CD4-positive, alpha-beta T cell treated with Interleukin-10 for 1 hour (primary cell): ENCODE data around the gene SYTL1.

Experiments used
- DNase-seq: peaks from one replicate; pipeline ENCODE4 v3.0.0-alpha.2; 2020

SYTL1 gene

GRCh38 chr1:27349784-27350662 lies 8.2 kb downstream of the SYTL1 start:
- peak; percentile 19 for DNase-seq

- DNase-seq: no peak
Measured at GRCh38 chr1:27350663-27351540, 9.1 kb downstream of the SYTL1 start.

- DNase-seq: no peak
Measured at GRCh38 chr1:27351541-27352107, 9.8 kb downstream of the SYTL1 start.

- no peak for DNase-seq
Measured at GRCh38 chr1:27353166-27353565, 11.3 kb downstream of the SYTL1 start.

DNA sequence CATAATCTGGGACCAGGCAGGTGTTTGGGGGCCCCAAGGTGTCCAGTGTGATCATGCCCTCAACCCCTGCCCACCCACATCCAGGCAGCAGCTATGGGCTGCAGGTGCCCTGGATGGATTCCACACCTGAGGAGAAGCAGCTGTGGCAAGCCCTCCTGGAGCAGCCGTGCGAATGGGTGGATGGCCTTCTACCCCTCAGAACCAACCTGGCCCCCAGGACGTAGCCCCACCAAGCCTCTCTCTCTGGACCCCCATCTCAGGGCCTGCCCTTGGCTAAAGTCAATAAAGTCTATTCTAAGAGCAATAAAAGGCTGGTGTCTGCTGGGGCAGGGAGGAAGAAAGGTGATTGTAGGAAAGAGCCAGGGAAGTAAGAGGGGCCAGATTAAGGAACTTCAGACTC lies 11.8 kb downstream of the SYTL1 start:
- no peak for DNase-seq

- no peak for DNase-seq
Measured at GRCh38 chr1:27355683-27356082, 13.9 kb downstream of the SYTL1 start.

DNA sequence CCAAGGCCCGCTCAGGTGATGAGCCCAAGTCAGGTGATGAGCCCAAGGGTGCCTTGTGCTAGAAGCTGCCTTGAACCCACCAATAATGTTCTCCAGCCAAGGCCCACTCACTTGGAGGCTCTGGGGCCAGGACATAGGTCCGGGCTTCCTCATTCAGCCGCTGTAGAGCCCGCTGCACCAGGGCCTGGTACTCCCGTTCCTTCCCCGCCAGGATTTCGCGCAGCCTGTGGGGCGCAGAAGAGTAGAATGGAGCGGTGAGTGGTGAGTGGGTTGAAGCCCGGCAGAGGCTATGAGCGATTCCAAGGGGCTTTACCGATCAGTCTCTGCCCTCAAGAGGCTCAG lies 14.4 kb downstream of the SYTL1 start:
- no peak for DNase-seq

GRCh38 chr1:27356619-27357280 lies 14.9 kb downstream of the SYTL1 start:
- DNase-seq: peak; percentile 61

DNA sequence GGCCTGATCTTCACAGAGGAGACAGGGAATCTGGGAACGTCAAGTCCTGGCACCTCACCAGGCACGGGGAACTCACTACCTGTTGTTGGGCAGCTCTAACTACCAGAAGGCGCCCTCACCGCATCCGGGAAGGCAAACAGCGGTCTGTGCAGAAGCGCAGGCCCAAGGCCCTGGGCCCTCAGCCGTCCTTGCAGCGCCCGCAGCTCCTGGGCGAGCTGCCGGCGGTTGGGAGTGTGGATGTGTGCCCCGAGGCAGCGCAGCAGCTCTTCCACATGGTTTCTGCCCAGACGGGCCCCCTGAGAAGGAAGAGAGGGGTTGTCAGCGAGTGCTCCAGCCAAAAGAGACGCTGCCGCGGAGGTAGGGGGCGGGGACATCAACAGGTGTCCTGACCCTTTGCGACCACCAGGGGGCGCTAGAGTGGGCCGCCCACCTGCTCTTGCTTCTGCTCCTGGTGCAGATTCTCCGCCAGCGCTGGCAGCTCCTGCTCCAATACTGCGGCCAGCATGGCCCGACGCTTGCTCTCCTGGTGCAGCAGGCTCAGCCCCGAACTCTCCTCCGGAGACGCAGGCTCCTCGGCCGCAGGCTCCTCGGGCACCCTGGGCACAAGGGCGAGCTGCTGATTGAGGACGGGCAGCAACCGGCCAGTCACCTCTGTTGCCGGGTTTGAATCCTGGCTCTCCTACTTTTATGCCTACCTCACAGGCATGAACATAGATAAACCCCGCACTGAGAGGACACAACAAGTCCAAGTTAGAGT lies 15.6 kb downstream of the SYTL1 start:
- peak; percentile 86 for DNase-seq

GRCh38 chr1:27358038-27358927 lies 16.5 kb downstream of the SYTL1 start:
- no peak for DNase-seq

DNA sequence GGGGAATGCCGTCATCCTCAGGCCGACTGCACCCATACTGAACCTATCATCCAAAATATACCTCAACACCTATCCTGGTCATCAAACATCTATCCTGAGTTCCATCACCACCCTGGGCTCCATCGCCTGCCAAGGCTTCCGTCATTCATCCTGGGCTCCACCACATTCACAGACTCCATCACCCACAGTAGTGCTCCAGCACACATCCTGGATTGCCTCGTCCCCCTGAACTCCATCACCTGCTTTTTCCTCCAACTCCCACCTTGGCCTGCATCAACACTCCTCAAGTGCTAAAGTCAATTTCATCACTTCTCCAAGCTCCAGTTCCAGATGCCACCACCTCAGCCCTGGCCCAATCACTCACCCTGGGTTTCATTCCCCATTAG lies 17.1 kb downstream of the SYTL1 start:
- DNase-seq: no peak

GRCh38 chr1:27359822-27360158 lies 18.0 kb downstream of the SYTL1 start:
- DNase-seq: no peak

DNA sequence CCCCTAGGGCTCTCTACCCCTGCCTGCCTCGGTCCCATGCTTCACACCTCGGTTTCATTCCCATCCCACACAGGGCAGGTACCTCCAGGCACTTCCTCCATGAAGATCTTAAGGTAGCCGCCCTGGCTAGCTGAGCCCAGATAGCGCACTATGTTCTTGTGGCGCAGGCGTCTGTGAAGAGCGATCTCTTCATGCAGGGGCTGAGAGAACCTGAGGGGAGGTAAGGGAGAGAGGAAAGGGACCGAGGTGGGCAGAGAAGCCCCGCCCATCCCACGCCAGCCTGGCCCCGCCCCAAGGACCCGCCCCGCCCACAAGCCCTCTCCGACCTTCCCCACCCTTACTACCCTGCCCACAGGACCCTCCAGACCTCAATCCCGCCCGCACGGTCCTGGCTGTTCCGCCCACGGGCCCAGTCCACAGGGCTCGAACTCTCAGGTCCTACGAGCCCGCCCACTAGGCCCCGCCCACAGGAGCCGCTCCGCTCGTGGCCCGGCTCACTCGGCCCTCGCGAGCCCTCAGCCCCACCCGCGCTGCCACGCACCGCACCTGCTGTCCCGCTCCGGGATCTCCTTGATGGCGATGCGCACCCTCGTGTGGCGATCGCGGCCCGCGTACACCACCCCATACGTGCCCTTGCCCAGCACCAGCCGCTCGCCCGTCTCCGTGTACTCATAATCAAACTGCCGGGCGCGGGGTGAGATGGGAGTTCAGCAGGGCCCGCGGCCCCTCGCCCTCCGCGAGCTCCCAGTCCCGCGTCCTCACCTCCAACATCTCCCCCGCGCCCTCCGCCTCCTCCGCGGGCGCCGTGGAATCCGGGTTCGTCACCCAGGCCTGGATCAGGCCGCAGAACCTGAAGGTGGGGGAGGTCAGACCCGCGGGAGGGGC lies 18.6 kb downstream of the SYTL1 start:
- peak; percentile 65 for DNase-seq

DNA sequence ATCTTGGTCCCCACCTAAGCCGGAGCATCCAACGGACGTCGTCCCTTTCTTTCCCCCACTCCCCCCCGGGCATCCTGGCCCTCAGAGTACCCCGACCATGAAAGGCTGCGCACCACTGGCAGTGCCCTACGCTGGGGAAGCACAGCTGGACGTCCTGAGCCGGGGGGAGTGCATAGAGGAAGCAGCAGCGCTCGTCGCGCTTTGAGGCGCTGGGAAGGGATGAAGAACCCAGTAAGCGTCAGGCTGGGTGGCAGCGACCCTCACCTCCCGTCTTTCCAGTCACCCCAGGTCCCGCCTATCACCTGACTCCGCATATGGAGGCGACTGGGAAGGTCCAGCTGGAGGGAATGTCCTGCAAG lies 19.2 kb downstream of the SYTL1 start:
- no peak for DNase-seq

DNA sequence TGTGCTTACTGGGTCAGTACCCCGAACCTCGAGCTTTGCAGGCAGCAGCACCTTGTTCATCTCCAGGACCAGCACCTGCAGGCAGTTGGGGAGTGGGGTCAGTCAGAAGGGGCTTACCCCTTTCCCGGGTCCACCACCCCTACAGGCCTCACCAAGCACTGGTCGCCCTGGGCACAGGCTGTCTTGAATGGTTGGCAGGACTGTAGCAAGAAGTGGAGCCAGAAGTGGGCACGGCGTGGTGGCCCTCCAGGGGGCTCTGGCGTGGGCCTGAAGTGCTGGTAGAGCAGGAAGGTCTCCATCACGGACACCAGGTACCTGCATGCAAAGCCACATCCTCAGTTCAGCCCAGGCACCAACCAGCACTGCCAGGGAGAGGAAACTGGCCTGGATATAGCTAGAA lies 19.7 kb downstream of the SYTL1 start:
- DNase-seq: no peak

DNA sequence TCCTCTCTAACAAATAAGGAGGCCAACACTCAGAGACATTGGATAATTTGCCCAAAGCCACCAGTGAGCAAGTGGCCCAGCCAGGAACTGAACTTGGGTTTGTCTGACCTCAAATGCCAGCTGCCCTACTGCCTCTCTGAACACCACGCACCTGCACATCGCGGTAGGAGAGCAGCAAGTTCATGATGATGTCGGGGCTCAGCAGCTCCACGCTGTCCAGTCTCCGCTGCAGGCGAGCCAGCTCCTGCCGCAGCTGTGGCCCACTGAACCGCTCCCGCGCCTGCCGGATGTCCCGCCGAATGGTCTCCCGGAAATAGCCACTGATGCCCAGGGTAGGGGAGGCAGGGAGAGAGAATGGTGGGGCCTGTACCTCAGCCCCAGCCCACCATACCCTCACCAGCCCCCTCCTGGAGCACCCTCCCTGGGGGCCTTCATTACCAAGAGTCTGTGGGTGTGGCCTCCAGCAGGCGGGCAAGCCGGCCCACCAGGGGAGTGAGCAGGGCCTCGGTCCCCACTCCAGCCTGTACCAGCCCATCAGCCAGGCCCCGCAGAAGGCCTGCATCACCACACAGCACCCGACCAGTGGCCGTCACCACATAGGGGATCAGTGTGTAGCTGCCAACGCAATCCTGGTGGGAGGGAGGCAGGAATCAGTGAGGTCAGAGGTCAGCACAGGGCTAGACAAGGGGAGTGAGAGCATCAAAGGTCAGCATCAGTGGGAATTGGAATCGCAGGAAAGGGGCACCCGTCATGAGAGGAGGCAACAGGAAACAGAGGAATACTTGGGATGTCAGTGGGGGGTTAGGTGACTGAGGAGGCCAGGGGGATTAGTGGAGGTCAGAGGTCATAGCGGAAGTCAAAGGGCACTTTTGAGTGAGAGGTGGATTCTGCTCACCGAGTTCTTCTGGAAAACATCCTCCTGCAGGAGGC lies 22.2 kb downstream of the SYTL1 start:
- no peak for DNase-seq

- DNase-seq: no peak
Measured at GRCh38 chr1:27364696-27365371, 23.0 kb downstream of the SYTL1 start.

GRCh38 chr1:27365372-27366112 lies 23.7 kb downstream of the SYTL1 start:
- peak; percentile 84 for DNase-seq
